ENCODE results near the gene RRM1. TPM values are rescaled to one million over a fixed set of nuclear protein-coding genes. Genes with fewer than 3 reads are reported as not detected.

Gene RRM1
- 51.2 and 91.1 TPM in 2 replicates for total RNA-seq

DNA sequence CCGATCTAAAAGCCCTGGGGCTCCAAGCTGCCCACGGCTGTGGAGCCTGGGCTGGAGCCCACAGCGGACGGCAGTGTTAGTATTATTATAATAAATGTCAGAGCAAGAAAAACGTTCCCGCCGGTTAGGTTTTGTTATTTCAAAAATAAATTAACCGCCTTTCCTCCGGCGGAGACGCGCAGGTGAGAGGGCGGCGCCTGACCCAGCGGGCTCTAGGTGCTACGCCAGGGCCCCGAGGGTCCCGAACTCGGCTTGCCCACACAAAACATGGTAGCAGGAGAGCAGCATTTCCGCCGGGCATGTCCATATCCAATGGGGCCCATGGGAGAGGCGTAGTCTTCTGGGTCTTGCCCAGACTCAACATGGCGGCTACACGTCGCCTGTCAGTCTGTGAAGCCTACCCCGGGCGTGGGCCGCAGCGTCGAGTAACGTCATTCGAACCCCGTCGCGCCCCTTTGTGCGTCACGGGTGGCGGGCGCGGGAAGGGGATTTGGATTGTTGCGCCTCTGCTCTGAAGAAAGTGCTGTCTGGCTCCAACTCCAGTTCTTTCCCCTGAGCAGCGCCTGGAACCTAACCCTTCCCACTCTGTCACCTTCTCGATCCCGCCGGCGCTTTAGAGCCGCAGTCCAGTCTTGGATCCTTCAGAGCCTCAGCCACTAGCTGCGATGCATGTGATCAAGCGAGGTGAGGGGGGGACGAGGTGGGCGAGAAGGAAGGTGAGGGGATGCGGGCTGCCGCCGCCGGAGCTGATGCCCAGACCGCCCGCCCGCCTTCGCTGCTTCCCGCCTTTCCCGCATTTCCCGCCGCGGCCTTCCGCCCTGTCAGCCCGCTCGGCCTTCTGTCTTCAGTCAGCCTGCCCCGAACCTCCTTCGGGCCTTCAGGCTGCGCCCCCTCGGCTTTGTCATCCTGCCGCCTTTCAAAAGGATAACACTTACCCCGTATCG is at the start of gene RRM1:
RRM1 (plus strand) TSS at position 452 of the 944 bp plus-strand sequence; CDS start at position 666, 214 bp downstream.

Other genes with a start within 250 kb of the RRM1 start
- 17.5 and 31.4 TPM in 2 replicates for gene STIM1, start 239.1 kb upstream of the RRM1 start, total RNA-seq